GM18520 (cell line): ENCODE measurements around the gene ELF3.
"Not testable (repeated sequence)": the region's sequence is repeated elsewhere in the genome, so short reads cannot be mapped to it uniquely, and the experiment has no call there.

ENCODE experiments used
- ATAC-seq: cut with Tn5 transposase; IDR thresholded peaks from one replicate; pipeline ENCODE4 v1.9.1; 2021; ENCODE audit not compliant: unreplicated experiment

ELF3 gene

GRCh38 chr1:202063093-202063492 is 52.7 kb downstream of the ELF3 start:
- no peak for ATAC-seq

DNA sequence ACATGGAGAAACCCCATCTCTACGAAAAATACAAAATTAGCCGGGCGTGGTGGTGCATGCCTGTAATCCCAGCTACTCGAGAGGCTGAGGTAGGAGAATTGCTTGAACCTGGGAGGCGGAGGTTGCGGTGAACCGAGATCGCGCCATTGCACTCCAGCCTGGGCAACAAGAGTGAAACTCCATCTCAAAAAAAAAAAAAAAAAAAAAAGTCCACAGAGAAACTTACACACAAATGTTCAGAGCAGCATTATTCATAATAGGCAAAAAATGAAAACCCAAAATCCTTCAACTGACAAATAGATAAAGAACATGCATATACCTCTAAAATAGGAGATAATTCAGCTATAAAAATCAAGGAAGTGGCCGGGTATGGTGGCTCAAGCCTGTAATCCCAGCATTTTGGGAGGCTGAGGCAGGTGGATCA is 54.5 kb downstream of the ELF3 start:
- not testable (repeated sequence) for ATAC-seq
